Prostate gland (tissue), 2 donors: ENCODE results near the gene THAP7.

ENCODE experiments used
- CTCF ChIP-seq, 4 experiments: fragments of 200-600 bp in 2 of 4; fragments of 450-650 bp in 2 of 4; sonication (generic) in 2 of 4; IDR thresholded peaks; 1 replicate in 3 of 4; 2 replicates in 1 of 4; pipeline ENCODE4 v1.5.1; 2016 to 2019; ENCODE audit warnings: antibody characterized with exemption in 4 of 4, mild to moderate bottlenecking in 2 of 4, moderate library complexity in 2 of 4
- POLR2AphosphoS5 ChIP-seq: sonication (generic); formaldehyde crosslinking; IDR thresholded peaks from one replicate; pipeline ENCODE4 v1.6.1; 2017; ENCODE audit warnings: antibody characterized with exemption

GRCh38 chr22:21032868-21033688, 31.2 kb upstream of the THAP7 start:
- TF ChIP-seq POLR2AphosphoS5: no peak
- TF ChIP-seq CTCF (IDR thresholded peaks at IDR 0.05): no peak
